Osteoblast (primary cell): ENCODE data around the gene SPAST. TPM values are rescaled to one million over a fixed set of nuclear protein-coding genes. Genes with fewer than 3 reads are reported as not detected.

Source experiments
- DNase-seq: peaks from one replicate; pipeline ENCODE4 v3.0.0; 2011; ENCODE audit warnings: low spot score, mixed read lengths; ENCODE audit not compliant: insufficient read length; ENCODE audit errors: missing footprints
- H2AFZ ChIP-seq: 2 replicates; pipeline ENCODE4 v1.6.0; 2011; ENCODE audit warnings: mild to moderate bottlenecking, low read length
- H3K27ac ChIP-seq: 2 replicates; pipeline ENCODE4 v1.5.1; 2011; ENCODE audit warnings: mild to moderate bottlenecking, low read depth, low read length, moderate library complexity
- H3K27me3 ChIP-seq: 2 replicates; pipeline ENCODE4 v1.6.0; 2012; ENCODE audit warnings: mild to moderate bottlenecking, control low read depth, inconsistent platforms, low read length, moderate library complexity; ENCODE audit not compliant: insufficient read depth
- H3K36me3 ChIP-seq: 2 replicates; pipeline ENCODE4 v1.5.1; 2011; ENCODE audit warnings: mild to moderate bottlenecking, low read length, control low read depth, moderate library complexity; ENCODE audit not compliant: insufficient read depth
- H3K4me1 ChIP-seq: 2 replicates; pipeline ENCODE4 v1.5.1; 2011; ENCODE audit warnings: mild to moderate bottlenecking, low read length, control low read depth, moderate library complexity; ENCODE audit not compliant: insufficient read depth
- H3K4me2 ChIP-seq: 2 replicates; pipeline ENCODE4 v1.6.0; 2011; ENCODE audit warnings: mild to moderate bottlenecking, low read length; ENCODE audit not compliant: insufficient read depth
- H3K4me3 ChIP-seq: fragments of 200-600 bp; sonication (generic); 3 replicates; pipeline ENCODE4 v1.5.1; 2012; ENCODE audit warnings: mild to moderate bottlenecking, low read length, inconsistent platforms; ENCODE audit not compliant: insufficient read depth
- H3K79me2 ChIP-seq: 2 replicates; pipeline ENCODE4 v1.6.0; 2012; ENCODE audit warnings: mild to moderate bottlenecking, low read length, control low read depth, inconsistent platforms; ENCODE audit not compliant: insufficient read depth
- H3K9me3 ChIP-seq: 2 replicates; pipeline ENCODE4 v1.5.1; 2011; ENCODE audit warnings: low read depth, low read length, control low read depth
- H4K20me1 ChIP-seq: 2 replicates; pipeline ENCODE4 v1.6.0; 2012; ENCODE audit warnings: mild to moderate bottlenecking, low read length, control low read depth; ENCODE audit not compliant: insufficient read depth
- CTCF ChIP-seq: IDR thresholded peaks from 2 replicates; pipeline ENCODE4 v1.5.1; 2011; ENCODE audit warnings: mild to moderate bottlenecking, low read depth, low read length, moderate library complexity; ENCODE audit errors: extremely low read depth
- total RNA-seq: library from RNA; depleted of rRNA; stranded (reverse); fragments of >200 nt; gene quantifications from 2 replicates; pipeline ENCODE4 v1.2.3, GENCODE V29; 2012

SPAST gene
- total RNA-seq, 1 donor: 31.5 TPM

GRCh38 chr2:32064713-32065112 is 1.4 kb downstream of the SPAST start:
- peak overlapping the region; percentile 65 for H2AFZ ChIP-seq
- no peak for DNase-seq
- peaks cover 11% of the 10 kb centered on the region for H3K4me1 ChIP-seq
- peak overlapping the region; percentile 87 for H3K4me3 ChIP-seq
- H3K4me2 ChIP-seq: peak overlapping the region; percentile 85
- H3K79me2 ChIP-seq: peaks cover 14% of the 10 kb centered on the region
- TF ChIP-seq CTCF: no peak
- no peaks in the 10 kb centered on the region for H4K20me1 ChIP-seq
- no peaks in the 10 kb centered on the region for H3K36me3 ChIP-seq
- no peaks in the 10 kb centered on the region for H3K27me3 ChIP-seq
- no peaks in the 10 kb centered on the region for H3K9me3 ChIP-seq
- no peak overlapping the region for H3K27ac ChIP-seq

- H4K20me1 ChIP-seq: no peaks in the 10 kb centered on the region
- H3K79me2 ChIP-seq: peaks cover 24% of the 10 kb centered on the region
- H3K27me3 ChIP-seq: no peaks in the 10 kb centered on the region
- no peak overlapping the region for H2AFZ ChIP-seq
- peaks cover 2% of the 10 kb centered on the region for H3K4me1 ChIP-seq
- no peak overlapping the region for H3K4me2 ChIP-seq
- TF ChIP-seq CTCF: no peak
- no peak overlapping the region for H3K4me3 ChIP-seq
- H3K36me3 ChIP-seq: no peaks in the 10 kb centered on the region
- no peaks in the 10 kb centered on the region for H3K9me3 ChIP-seq
- H3K27ac ChIP-seq: no peak overlapping the region
- no peak for DNase-seq
Measured at GRCh38 chr2:32067549-32067948, 4.2 kb downstream of the SPAST start.

- TF ChIP-seq CTCF: no peak
Measured at GRCh38 chr2:32074134-32074506, 10.8 kb downstream of the SPAST start.

GRCh38 chr2:32095671-32096070 is 32.3 kb downstream of the SPAST start:
- no peak for DNase-seq
- Histone ChIP-seq H4K20me1 (no peaks in the 10 kb centered on the region), H3K4me2 (no peak overlapping the region), H3K27ac (no peak overlapping the region), H3K36me3 (no peaks in the 10 kb centered on the region), H3K79me2 (no peaks in the 10 kb centered on the region), H3K4me3 (no peak overlapping the region), H3K9me3 (no peaks in the 10 kb centered on the region), H3K4me1 (no peaks in the 10 kb centered on the region), H2AFZ (no peak overlapping the region), H3K27me3 (no peaks in the 10 kb centered on the region)
- TF ChIP-seq CTCF: no peak

More at GRCh38 chr2:32074134-32074506, 10.8 kb downstream of the SPAST start:
- no peaks in the 10 kb centered on the region for H3K27me3 ChIP-seq
- no peaks in the 10 kb centered on the region for H3K36me3 ChIP-seq
- no peaks in the 10 kb centered on the region for H3K4me1 ChIP-seq
- H3K27ac ChIP-seq: no peak overlapping the region
- H2AFZ ChIP-seq: no peak overlapping the region
- no peak overlapping the region for H3K4me3 ChIP-seq
- H4K20me1 ChIP-seq: peaks cover 4% of the 10 kb centered on the region
- peaks cover 20% of the 10 kb centered on the region for H3K79me2 ChIP-seq
- peak; percentile 27 for DNase-seq
- H3K4me2 ChIP-seq: no peak overlapping the region
- no peaks in the 10 kb centered on the region for H3K9me3 ChIP-seq
